Right lobe of liver (tissue), 6 donors: ENCODE results near the gene FAM181A. TPM values are rescaled to one million over a fixed set of nuclear protein-coding genes. Genes with fewer than 3 reads are reported as not detected.

Experiments used
- ATAC-seq, 4 donors: fragments of 200-7000 bp; cut with Tn5 transposase; one replicate each; pipeline ENCODE4 v1.9.1; 2020; ENCODE audit warnings: mild to moderate bottlenecking in 4 of 4, moderate library complexity in 4 of 4
- DNase-seq, 3 donors: peaks; one replicate each; pipeline ENCODE4 v3.0.0-alpha.2; 2020
- H3K27ac ChIP-seq, 3 donors: fragments of 200-600 bp; one replicate each; pipeline ENCODE4 v1.8.0; 2022
- H3K27me3 ChIP-seq, 2 donors: fragments of 200-600 bp; one replicate each; pipeline ENCODE4 v1.8.0; 2022
- H3K36me3 ChIP-seq, 4 donors: fragments of 200-600 bp; sonication (generic) in 1 of 4; one replicate each; pipeline versions ENCODE4 v1.5.1 to v1.8.0; 2017 to 2022; ENCODE audit warnings: control low read depth in 1 of 4
- H3K4me1 ChIP-seq, 4 donors: fragments of 200-600 bp; sonication (generic) in 1 of 4; one replicate each; pipeline versions ENCODE4 v1.5.1 to v1.8.0; 2017 to 2022; ENCODE audit warnings: control low read depth in 1 of 4
- H3K4me3 ChIP-seq, 3 donors: fragments of 200-600 bp; one replicate each; pipeline ENCODE4 v1.8.0; 2022
- H3K9me3 ChIP-seq, 4 donors: fragments of 200-600 bp; sonication (generic) in 1 of 4; one replicate each; pipeline versions ENCODE4 v1.5.1 to v1.8.0; 2017 to 2022; ENCODE audit warnings: control low read depth in 1 of 4
- POLR2A ChIP-seq: fragments of 450-650 bp; IDR thresholded peaks from one replicate; pipeline ENCODE4 v1.6.1; 2017; ENCODE audit warnings: antibody characterized with exemption, mild to moderate bottlenecking
- WGBS: methylation state at CpG from one replicate; pipeline ENCODE4 v1.1.6; 2018; ENCODE audit warnings: low coverage, low lambda C conversion rate; ENCODE audit not compliant: insufficient coverage; ENCODE audit errors: missing lambda C conversion rate; 5-methylcytosine and 5-hydroxymethylcytosine counted together
- intact Hi-C, 2 donors: fragments of 100-400 bp; cut with DNase I; formaldehyde crosslinking; loops; one replicate each; pipeline versions ENCODE4 v1.11.2 to v1.14.1; 2022
- total RNA-seq, 6 experiments: library from RNA; depleted of rRNA in 2 of 6; stranded (reverse); fragments of >200 nt in 2 of 6; fragmentation: NEBNext Ultra II Directional in 3 of 6; extraction: Animal tissue kit (Norgen Biotek cat#: 25700) in 3 of 6; gene quantifications; one replicate each; pipeline versions ENCODE4 v1.1.0 to v1.2.4, GENCODE V29; 2016 to 2023
- TF ChIP-seq, protein P1 (sequence below), 4 donors: fragments of 200-600 bp in 3 of 4; fragments of 450-650 bp in 1 of 4; IDR thresholded peaks; one replicate each; pipeline versions ENCODE4 v1.5.1 to v1.8.0; 2016 to 2022; ENCODE audit warnings: antibody characterized with exemption in 4 of 4, mild to moderate bottlenecking in 2 of 4
- donor health status: DM: no; HTN: yes; CAD: no.
- donor health status: DM: no; HTN: no; CAD: no.
- donor health status: DM: no; HTN: no; CAD: no.
- donor health status: DM: no; HTN: yes; CAD: no.
- donor health status: DM: no; HTN: yes; CAD: no.

The FAM181A gene
- total RNA-seq, 6 experiments from 2014 or later = not detected

GRCh38 chr14:93901813-93902212 is 25.3 kb upstream of the FAM181A start:
- no peak overlapping the region for H3K4me3 ChIP-seq
- no peaks in the 10 kb centered on the region for H3K4me1 ChIP-seq
- 13% methylated on average over 6 of the region's 6 CpGs for WGBS
- TF ChIP-seq, protein P1, sequence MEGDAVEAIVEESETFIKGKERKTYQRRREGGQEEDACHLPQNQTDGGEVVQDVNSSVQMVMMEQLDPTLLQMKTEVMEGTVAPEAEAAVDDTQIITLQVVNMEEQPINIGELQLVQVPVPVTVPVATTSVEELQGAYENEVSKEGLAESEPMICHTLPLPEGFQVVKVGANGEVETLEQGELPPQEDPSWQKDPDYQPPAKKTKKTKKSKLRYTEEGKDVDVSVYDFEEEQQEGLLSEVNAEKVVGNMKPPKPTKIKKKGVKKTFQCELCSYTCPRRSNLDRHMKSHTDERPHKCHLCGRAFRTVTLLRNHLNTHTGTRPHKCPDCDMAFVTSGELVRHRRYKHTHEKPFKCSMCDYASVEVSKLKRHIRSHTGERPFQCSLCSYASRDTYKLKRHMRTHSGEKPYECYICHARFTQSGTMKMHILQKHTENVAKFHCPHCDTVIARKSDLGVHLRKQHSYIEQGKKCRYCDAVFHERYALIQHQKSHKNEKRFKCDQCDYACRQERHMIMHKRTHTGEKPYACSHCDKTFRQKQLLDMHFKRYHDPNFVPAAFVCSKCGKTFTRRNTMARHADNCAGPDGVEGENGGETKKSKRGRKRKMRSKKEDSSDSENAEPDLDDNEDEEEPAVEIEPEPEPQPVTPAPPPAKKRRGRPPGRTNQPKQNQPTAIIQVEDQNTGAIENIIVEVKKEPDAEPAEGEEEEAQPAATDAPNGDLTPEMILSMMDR (IDR thresholded peaks at IDR 0.05) = no peak
- TF ChIP-seq POLR2A = no peak
- no peaks in the 10 kb centered on the region for H3K36me3 ChIP-seq
- intact Hi-C loops = no loop called here
- no peak overlapping the region for H3K27ac ChIP-seq
- H3K9me3 ChIP-seq = no peaks in the 10 kb centered on the region
- ATAC-seq (peak in 1 of 4 donors; percentile 21), DNase-seq (no peak)
- no peaks in the 10 kb centered on the region for H3K27me3 ChIP-seq

DNA sequence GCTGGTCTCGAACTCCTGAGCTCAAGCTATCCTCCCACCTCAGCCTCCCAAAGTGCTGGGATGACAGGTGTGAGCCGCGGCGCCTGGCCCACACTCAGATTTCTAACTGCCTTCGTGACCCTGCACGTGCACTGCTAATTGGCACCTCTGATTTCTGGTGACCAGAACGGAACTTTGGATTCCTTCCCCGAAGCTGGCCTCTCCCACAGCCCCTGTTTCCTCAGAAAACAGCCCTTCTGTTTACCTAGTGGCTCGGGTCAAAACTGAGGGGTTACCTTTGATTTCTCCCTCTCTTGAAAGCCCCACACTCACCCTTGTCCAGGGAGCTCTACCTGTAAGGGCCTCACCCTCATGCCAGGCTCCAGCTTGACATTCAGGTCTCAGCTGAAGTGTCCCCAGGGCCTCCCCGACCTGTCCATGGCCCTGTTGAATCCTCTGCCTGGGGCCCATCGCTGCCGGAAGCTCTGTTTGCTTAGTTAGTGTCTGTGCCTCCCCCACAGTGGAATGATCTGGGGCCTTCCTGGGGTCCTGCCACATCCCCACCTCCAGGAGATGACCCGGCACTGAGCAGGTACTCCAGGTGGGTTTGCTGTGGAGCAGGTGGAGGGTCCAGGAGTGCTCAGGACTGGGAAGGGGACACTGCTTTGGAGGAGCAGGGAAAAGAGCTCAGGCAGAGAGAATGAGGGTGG is 24.4 kb upstream of the FAM181A start:
- Histone ChIP-seq H3K27me3 (no peaks in the 10 kb centered on the region), H3K9me3 (no peaks in the 10 kb centered on the region), H3K4me3 (no peak overlapping the region), H3K36me3 (no peaks in the 10 kb centered on the region), H3K27ac (no peak overlapping the region), H3K4me1 (no peaks in the 10 kb centered on the region)
- TF ChIP-seq, protein P1 (IDR thresholded peaks at IDR 0.05) = no peak
- TF ChIP-seq POLR2A = no peak
- DNase-seq (no peak), ATAC-seq (no peak)
- intact Hi-C loops = no loop called here
- WGBS = 54% methylated on average over 8 of the region's 13 CpGs

DNA sequence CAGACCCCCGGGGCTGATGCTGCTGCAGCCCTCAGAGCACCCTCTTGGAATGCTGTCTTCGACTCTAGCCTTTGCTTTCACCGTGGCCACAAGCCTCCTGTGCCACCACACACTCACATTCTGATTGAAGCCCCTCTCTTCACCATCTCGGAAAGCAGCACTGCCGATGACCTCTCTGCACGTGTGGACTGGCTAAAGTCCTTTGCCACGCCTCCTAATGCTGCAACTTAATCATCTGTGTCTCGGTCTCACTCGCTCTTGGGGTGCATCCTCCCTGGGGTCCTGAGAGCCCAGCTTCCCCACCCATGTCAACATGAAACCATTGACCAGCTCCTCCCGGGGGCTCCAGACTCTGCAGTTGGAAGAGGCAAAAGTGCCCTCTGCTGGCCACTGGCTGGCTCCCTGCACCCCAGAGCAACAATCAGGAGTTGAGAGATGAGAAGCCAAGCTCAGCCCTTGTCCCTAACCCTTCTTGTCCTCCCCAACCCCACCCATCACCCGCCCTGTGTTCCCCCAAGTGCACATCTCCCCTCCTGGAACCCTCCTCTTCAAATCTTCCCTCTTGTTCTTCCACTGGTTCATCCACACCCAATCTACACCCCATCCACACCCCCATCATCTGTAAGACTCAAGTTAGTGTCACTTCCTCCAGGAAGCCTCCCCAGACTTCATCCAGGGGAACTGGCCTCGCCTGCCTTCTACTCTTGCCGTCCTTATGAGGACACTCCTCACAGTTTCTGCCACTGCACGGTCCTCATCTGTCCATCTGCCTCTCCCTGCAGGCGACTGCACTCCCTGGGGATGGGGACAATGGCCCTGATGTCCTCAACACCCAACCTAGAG is 23.6 kb upstream of the FAM181A start:
- TF ChIP-seq POLR2A = no peak
- TF ChIP-seq, protein P1 (IDR thresholded peaks at IDR 0.05) = peak in 3 of 4 donors; percentile 14 to 35 (median 17)
- Histone ChIP-seq H3K4me1 (no peaks in the 10 kb centered on the region), H3K36me3 (no peaks in the 10 kb centered on the region), H3K4me3 (no peak overlapping the region), H3K27ac (no peak overlapping the region), H3K27me3 (no peaks in the 10 kb centered on the region), H3K9me3 (no peaks in the 10 kb centered on the region)
- DNase-seq = no peak
- WGBS = 25% methylated on average over 10 of the region's 15 CpGs
- ATAC-seq = peak in 2 of 4 donors; percentile 30 to 39
- intact Hi-C loops = no loop called here

GRCh38 chr14:93905623-93906022 is 21.5 kb upstream of the FAM181A start:
- H3K4me1 ChIP-seq = no peaks in the 10 kb centered on the region
- no peaks in the 10 kb centered on the region for H3K9me3 ChIP-seq
- intact Hi-C loops = no loop called here
- H3K36me3 ChIP-seq = no peaks in the 10 kb centered on the region
- H3K27ac ChIP-seq = no peak overlapping the region
- DNase-seq (no peak), ATAC-seq (no peak)
- TF ChIP-seq, protein P1 (IDR thresholded peaks at IDR 0.05) = no peak
- no peak for TF ChIP-seq POLR2A
- 61% methylated on average over 4 of the region's 4 CpGs for WGBS
- no peak overlapping the region for H3K4me3 ChIP-seq
- no peaks in the 10 kb centered on the region for H3K27me3 ChIP-seq
